T-helper 1 cell (primary cell): Measurements from ENCODE around the gene CD180.

Experiments used
- DNase-seq, 5 donors: peaks; one replicate each; pipeline ENCODE4 v3.0.0-alpha.2; 2012 to 2020

CD180 gene

DNA sequence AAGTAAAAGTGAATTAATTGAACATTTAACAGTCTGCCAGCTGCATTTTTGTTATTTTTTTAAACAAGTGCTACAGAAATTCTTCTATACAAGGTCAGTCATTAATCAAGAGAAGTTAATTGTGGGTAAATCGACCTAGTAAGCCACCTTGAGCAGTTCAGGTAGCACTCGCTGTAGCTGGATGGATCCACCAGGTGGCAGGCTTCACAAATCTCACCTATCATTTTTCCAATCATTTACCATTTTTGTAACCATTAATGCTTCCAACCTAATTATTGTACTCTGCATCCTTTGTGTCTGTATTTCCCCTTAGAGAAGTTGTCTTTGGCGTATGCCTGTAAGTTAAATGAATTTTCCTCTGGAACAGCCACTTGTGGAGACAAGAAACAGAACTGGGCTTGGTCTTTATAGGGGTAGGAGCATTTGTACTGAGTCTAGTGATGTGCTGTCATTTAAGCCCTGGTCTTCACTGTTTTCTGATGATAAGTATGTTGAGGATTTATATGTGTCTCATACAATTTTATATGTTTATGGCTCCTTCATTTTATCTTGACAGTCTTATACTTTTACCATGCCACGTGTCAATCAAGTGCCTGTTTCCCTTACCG lies 39.5 kb downstream of the CD180 start:
- peak; percentile 23 to 59 (median 37) for DNase-seq

DNA sequence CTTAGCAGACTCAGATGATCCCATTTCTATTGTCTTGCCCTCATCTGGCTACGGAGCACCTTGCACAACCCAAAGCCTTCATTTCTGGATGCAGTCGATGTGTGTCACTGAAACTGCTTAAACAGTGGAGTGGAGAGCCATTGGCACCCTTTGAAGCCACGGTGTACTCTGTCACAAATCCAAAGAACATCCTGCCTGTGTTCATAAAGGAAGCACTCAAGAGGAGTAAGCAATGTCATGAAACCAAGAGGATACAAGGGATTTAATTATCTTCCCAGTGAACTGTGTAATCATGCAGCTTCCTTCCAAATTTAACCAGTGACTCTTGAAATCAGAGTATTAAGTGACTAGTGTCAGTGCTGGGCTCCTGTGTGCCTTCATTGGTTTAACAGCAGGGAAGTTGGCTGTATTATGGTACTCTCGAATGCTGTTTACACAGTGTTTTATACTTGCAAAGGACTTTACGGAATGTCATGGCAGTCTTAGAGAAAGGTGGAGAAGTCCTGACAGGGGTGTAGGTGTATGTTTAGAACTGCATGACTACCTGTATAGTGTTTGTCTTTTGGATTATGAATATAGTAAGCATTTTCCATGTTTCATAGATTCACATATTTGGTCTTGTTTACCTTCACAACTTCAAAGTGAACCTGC lies 41.9 kb downstream of the CD180 start:
- DNase-seq = no peak

DNA sequence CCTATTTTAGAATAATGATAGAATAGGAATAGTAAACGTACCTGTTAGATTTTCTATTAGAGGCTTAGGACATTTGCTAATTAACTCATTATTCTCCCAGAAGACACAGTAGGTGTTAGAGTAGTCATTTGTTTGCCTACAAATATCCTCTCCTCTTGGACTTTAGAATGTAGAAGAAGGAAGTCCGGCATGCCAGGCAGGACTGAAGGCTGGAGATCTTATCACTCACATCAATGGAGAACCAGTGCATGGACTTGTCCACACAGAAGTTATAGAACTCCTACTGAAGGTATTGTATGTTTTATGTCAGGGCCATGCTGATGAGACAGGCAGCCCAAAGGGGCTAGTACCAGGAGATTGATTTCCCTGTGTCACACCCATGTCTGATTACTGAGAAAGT lies 43.3 kb downstream of the CD180 start:
- DNase-seq = no peak

DNA sequence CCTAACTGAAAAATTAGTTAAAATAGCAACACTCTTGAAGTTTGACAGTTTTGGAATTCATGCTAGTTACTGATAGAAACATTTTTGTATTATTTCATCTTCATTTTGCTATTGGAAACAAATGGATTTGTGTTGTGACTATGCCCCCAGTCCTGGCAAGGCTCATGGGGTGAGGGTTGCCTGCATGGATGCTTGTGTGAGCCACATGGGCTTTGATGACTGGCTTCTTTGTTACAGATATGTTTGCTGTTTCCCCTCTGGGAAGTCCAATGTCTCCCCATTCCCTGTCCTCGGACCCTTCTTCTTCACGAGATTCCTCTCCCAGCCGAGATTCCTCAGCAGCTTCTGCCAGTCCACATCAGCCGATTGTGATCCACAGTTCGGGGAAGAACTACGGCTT lies 44.2 kb downstream of the CD180 start:
- DNase-seq = no peak

DNA sequence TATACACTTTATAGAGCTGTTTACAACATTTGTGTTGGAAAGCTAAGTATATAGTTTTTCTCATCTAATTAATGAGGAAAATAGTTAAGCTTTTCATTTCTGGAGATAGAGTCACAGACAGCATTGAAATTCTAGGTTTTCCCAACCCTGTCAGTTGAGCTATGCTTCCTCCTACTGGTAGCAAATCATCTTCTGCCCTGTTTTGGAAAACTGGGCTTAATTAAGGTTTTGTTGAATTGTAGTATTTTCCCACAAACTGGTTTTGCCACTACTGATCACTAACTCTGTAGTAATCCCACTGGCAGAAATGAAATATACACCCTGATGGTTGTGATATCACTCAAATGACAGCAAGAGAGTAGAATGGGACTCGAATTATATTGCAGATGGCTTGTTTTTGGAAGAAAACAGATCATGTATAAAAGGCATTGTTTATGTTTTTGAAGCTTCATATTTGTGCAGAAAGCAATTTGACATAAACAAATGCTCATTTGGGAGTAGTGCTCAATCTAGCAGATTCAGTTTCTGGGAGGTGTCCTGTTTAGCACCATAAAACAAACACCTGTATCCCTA lies 46.6 kb downstream of the CD180 start:
- DNase-seq = no peak

DNA sequence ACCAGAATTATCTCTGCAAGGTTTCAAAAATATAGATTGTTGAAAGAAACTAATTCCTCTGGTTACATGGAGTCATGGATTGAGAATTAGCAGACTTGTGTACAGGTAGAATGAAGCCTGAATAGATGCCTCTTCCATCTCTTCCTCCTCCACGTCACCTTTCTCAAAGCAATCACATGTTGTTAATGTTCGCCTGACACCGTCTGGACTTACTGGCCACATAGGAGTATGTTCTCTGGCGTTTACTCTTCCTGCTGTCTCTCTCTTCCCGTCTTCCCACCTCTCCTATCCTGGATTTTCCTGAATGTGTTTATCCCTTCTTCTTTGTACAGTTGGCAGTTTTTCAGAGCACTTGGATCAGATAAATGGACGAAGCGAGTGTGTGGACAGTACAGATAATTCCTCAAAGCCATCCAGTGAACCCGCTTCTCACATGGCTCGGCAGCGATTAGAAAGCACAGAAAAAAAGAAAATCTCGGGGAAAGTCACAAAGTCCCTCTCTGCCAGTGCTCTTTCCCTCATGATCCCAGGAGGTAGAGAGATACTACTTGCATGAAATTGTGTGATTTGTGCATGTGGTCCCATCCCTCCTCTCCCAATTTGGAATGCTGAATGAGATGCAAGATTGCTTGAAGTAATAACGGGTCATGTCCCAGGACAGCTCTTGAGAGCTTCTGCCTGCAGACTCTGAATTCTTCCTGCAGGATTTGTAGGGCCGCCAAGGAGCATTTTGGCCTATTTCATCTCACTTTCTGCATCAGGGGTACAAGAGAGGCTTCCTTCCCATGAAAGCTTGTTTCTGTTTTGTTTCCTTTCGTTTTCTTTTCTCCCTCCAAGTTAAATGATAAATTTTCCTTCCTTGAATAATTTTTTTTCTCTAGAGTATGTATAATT lies 47.3 kb downstream of the CD180 start:
- DNase-seq = no peak

DNA sequence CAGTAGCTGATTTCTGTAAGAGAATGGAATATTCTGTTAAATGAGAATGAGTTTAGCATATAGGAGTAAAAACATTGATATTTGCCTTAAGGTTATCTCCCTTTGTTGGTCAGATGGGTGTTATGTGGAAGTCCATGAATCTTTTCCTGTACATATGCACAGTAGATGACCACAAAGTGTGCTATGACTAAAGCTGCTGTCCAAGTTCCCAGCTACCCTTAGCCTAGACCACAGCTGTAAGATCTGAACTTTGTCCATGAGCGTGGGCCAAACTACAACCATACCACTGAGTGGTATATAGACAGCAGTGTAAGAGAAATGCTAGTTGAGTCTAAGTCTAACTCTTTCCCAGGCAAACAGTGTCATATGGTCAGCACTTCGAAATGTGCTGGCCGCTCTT lies 48.8 kb downstream of the CD180 start:
- no peak for DNase-seq

DNA sequence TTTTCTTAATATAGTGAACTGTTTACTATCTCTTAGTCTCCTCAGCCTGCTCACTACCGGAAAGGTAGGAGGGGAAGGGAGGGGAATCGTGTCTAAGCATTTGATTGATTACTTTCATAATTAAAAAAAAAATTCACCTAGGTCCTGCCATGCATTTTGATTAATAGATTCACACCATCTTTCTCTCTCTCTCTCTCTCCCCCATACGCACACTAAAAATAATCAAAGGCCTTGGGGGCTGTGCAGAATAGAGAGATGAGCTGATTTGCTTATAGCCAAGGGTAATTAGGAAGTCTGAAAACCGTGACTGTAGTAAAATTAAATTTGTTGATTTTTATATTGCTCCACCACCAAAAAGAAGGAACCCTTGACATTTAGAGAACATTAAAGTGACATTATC lies 49.6 kb downstream of the CD180 start:
- DNase-seq = no peak

DNA sequence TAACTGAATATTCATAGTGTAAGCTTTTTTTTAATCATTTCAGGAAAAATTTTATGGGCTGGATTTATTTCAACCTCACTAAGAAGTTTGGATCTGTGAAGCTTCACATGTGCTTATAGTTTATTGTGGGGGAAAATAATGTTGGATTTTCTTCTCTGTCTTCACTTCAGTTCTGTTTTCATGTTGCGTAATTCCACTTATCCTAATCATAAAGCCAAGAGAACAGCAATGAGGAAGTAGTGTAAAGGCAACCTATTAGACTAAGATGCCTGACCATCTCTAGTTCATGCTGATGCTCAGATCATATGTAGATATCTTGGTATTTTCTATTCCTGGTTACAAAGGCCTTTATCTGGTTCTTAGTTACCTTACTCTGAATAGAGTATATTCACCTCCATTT lies 50.0 kb downstream of the CD180 start:
- DNase-seq = no peak

DNA sequence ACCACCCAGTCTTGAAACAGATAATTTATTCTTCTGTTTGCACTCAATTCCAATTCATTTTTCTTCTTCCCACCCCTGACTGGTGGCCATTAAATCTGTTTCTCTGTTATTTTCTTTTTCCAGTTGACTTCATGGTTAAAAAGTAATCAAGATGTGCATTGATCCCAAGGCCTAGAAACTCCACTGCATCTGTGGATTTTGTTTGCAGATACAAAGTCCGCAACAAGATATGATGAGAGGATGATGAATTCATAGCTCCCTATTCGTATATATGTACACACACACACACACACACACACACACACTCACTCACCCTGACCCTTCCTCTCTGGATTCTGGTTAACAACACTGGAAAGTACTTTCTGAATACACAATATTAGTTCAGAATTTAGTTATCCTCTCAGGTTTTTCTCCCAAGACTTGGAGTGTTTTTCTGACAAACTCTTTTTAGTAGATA lies 52.4 kb downstream of the CD180 start:
- no peak for DNase-seq

DNA sequence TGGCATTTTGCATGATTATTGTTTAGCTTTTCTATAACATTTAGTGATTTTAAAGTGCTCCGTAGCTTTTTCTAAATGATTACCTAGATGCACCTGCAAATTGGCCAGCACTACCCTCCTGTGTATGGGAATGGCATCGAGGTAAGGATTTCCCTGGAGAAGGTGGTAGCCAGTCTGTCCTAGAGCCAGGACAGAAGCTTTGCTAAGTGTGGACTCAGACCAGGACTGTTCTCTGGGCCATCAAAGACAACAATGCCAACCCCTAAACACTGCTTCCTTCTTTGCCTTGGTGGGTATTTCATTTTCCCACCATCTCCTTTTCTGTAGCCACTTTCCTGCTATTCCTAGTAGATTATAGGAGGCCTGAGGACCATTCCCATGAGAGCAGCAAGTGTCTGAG lies 53.0 kb downstream of the CD180 start:
- DNase-seq = no peak

DNA sequence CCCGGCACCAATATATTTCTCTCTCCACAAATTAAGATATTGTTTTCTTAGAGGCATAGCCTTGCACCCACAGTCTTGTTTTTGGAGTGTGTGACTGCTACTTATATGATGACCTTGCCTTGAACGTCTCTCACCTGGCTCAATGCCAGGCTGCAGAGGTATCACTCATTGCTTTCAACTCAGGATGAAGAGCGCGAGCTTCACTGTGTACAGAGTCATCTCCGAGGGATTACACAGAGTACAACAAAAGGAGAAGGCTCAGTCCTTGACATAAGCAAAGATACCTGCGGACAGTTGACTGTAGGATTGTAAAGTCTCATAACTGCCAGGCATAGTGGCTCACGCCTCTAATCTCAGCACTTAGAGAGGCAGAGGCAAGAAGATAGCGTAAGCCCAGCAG lies 53.8 kb downstream of the CD180 start:
- DNase-seq = no peak

DNA sequence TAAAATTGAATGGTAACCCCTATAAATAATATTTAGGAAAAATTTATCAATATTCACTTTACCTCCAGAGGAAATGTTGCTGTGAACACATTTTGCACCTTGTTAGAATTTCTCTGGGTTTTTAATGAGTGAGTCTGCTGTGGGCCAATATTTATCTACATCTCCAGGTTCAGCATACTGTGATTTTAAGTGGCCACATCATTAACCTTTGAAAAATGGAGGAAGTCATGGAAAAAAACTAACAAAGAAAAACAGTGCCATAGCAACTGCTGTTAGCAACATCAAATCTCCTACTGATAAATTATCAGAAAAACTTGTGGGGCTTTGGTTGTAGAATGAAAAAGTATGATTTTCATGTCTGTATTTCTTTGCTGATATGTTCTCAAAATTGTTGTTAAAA lies 55.0 kb downstream of the CD180 start:
- no peak for DNase-seq

DNA sequence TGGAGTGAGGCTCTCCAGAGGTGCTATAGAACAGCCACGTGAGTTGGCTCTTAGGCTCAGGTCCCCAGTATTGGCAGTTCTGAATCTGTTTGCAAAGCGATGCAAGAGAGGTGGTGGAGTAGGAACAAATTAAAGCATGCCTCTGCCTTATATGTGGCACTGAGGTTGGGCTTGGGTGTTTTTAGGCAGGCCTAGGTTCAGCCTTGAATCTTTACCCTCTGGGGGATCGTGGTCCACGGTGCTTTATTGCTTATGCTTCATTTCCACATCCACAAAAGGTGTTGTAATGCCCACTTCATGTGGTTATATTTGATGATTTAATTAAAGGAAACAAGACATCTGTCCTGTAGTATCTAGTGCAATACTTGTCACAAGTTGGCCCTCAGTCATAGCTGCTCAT lies 56.2 kb downstream of the CD180 start:
- DNase-seq = no peak

DNA sequence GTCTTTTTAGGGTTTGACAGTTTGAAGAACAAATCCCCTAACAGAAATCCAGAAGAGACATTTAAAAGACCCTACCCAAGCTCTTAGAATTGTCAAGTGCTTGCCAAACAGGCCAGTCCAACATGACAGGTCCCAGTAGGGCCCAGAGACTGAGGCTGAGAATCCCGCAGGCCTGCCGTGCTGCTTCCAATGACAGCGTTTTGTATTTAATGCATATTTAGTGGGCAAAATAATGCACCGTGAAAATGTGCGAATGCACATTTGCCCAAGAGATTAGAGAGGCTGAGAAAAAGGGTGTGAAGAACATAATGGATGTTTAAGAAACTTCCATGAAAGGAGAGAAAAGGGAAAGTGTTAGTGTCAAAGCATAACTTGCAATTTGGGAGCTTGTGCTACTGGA lies 57.6 kb downstream of the CD180 start:
- DNase-seq = no peak

DNA sequence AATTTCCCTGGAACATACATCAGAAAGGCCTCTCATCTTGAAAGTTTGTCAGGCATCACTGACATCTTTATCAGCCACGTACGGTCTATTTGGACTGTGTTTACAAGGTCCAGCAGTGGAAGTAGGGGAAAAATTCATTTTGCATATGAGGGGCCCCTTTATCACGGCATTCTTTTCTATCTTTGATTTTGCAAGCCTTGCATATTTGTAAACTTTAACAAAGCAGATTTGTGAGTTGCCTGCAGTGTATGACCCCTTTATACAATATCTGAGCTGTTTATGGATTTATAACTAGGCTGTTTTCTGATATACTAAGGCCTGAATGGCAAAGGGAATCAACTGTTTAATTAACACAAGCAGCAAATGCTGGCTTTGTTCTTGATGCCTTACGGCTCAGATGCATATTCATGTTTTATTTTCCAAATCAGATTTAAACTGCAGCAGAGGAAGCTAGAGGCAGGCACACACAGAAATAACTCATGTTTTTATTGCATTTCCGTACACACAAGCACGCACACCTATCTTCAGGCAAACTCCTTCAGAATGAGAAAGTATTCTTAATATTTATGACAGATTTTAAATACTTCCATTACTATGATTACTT lies 61.1 kb downstream of the CD180 start:
- DNase-seq = no peak

DNA sequence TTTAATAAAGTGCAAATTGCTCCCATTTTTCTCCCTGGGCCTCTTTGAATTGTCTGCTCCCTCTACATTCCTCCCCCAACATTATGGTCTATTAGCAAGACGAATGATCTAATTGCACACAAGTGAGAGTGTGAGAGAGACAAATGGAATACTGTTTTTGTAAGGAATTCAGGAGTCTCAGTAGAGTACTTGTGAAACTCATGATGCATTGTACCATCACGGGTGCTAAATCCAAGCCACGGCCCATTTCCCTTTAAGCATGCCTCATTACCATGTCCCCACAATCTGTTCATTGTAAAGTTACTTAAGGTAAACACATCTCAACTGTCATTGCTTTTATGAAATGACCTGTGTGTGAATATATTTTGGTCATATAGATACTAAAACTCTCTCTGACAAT lies 62.8 kb downstream of the CD180 start:
- DNase-seq = no peak

DNA sequence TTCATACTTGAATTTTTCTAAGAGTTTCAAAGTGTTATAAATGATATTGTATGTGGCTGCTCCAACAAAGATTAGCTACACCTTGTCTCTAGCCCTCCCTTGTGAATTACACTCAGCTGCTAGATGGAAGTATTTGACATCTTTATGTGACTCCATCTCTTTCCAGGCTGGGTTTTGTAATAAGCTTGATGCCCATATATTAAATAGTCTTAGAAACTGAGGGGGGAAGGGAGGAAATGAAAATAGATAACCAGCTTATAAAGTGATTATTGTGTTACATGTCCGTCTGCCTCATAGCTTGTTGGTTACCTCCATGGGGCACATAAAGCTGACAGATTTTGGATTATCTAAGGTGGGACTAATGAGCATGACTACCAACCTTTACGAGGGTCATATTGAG lies 63.4 kb downstream of the CD180 start:
- DNase-seq = no peak

DNA sequence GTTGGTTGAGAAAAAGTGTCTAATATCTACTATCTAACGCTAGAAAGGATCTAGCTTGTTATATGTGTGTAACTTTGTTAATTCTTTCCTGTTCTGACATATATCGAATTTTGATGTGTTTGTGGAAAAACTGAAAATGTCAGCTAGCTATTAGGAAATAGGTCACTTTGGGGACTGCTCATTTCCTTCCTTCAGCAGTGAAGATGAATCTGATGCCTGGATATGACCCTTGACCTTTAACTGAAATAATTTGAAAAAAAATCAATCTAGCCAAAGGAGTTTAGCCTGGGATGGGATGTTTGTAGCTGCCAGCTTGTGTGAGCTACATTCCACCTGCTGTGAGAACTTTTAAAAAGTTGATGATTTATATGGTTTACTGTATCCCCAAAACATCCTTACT lies 66.8 kb downstream of the CD180 start:
- no peak for DNase-seq
